ENCODE data around the gene ACLY. TPM values are rescaled to one million over a fixed set of nuclear protein-coding genes. Genes with fewer than 3 reads are reported as not detected.
A peak's percentile ranks its signal among the peaks of the same experiment; 100 is the strongest.

Gene ACLY
- total and polyA plus RNA-seq, 10 of the 15 experiments (the other 5 are each of a cell fraction or from before 2014, with no cell fraction given) = 32.6 to 224 (median 114) TPM

GRCh38 chr17:41835214-41835799 is 83.4 kb downstream of the ACLY start:
- BruUV-seq (replicated peaks) = TSS peak; percentile 64
- RAD21 ChIA-PET (ENCODE audit: unreplicated experiment) = interaction anchor here (0.6 kb wide), 1 partner anchor 29 kb away, joined by 3 read pairs; no protein-coding TSS in a partner anchor
- WGBS (ENCODE audit: insufficient coverage, insufficient replicate concordance, low lambda C conversion rate, missing lambda C conversion rate) = 8% methylated on average over 13 of the region's 13 CpGs

More at GRCh38 chr17:41835214-41835799, 83.4 kb downstream of the ACLY start:
- ChIA-PET CTCF (interaction anchor here (0.7 to 1.7 kb wide), 4 partner anchors 13 to 124 kb away, joined by 3 to 5 read pairs (median 4); partner anchors contain the start of gene P3H4), POLR2A (interaction anchor here (0.6 to 1.9 kb wide), 5 partner anchors 14 to 695 kb away, joined by 3 to 6 read pairs (median 4); partner anchors contain the start of gene KLHL11), SMC1A (ENCODE audit: uncharacterized antibody, unreplicated experiment) (interaction anchor here (0.9 to 2.0 kb wide), 5 partner anchors 8 to 48 kb away, joined by 3 to 4 read pairs (median 3); partner anchors contain the start of gene JUP)
- TF ChIP-seq NFYB (IDR thresholded peaks at IDR 0.05; ENCODE audit: insufficient read depth, low read depth, low read length) (0 out of 2 replicates have a peak, but pooled peaks have one; percentile 30), CHD2 (IDR thresholded peaks at IDR 0.05; ENCODE audit: borderline replicate concordance, low read depth, low read length) (no peak), RUNX3 (IDR thresholded peaks at IDR 0.05; ENCODE audit: low read length) (no peak), CTCF (IDR thresholded peaks at IDR 0.05 in 2 of 3, conservative IDR thresholded peaks at IDR 0.05 in 1 of 3; ENCODE audit: control insufficient read depth in 2 of 3, extremely low read depth in 1 of 3, insufficient read depth in 1 of 3, low read depth in 3 of 3, low read length in 3 of 3) (no peak), FOXK2 (IDR thresholded peaks at IDR 0.05) (no peak), MTA2 (IDR thresholded peaks at IDR 0.05; ENCODE audit: low read depth) (no peak), TARDBP (IDR thresholded peaks at IDR 0.05; ENCODE audit: borderline replicate concordance) (no peak), ATF2 (IDR thresholded peaks at IDR 0.05; ENCODE audit: low read length) (no peak), EGR1 (IDR thresholded peaks at IDR 0.05; ENCODE audit: borderline replicate concordance in 1 of 2, low read depth in 2 of 2, low read length in 2 of 2) (no peak), RELA (IDR thresholded peaks at IDR 0.05; ENCODE audit: borderline replicate concordance, partially characterized antibody) (no peak), BMI1 (IDR thresholded peaks at IDR 0.05; ENCODE audit: borderline replicate concordance) (no peak), NRF1 (conservative IDR thresholded peaks at IDR 0.05; ENCODE audit: low read depth, low read length) (no peak), ZBED1 (IDR thresholded peaks at IDR 0.05; ENCODE audit: borderline replicate concordance) (no peak), SRF (IDR thresholded peaks at IDR 0.05; ENCODE audit: low read depth in 2 of 2, low read length in 2 of 2) (peak; percentile 50 to 67; a peak in 3 of 4 replicates), SPI1 (IDR thresholded peaks at IDR 0.05; ENCODE audit: borderline replicate concordance, insufficient read depth, low read depth, low read length) (peak; percentile 32; the same call in 1 of the 2 replicates), HDGF (IDR thresholded peaks at IDR 0.05) (no peak), STAT3 (IDR thresholded peaks at IDR 0.05; ENCODE audit: low read depth, low read length) (no peak), SMARCA5 (IDR thresholded peaks at IDR 0.05) (no peak), TCF7 (IDR thresholded peaks at IDR 0.05; ENCODE audit: borderline replicate concordance) (no peak)
- Histone ChIP-seq H3K4me1 (ENCODE audit: control insufficient read depth, insufficient read depth, low read length) (peaks cover 9% of the 10 kb centered on the region; the same call in 1 of the 2 replicates), H3K79me2 (ENCODE audit: control insufficient read depth, insufficient read depth, low read length) (peaks cover 2% of the 10 kb centered on the region), H2AFZ (ENCODE audit: control insufficient read depth, low read depth, low read length) (peak overlapping the region; percentile 90), H3K9ac (ENCODE audit: control insufficient read depth, insufficient read depth, low read length) (peak overlapping the region; percentile 89), H3K36me3 (ENCODE audit: control insufficient read depth in 2 of 2, insufficient read depth in 2 of 2, low read length in 1 of 2) (no peaks in the 10 kb centered on the region), H3K27ac (ENCODE audit: control insufficient read depth, insufficient read depth) (peak overlapping the region; percentile 55; the same call in 1 of the 2 replicates), H3K27me3 (replicated peaks in 1 of 2; ENCODE audit: control insufficient read depth in 2 of 2, insufficient read depth in 2 of 2, low read length in 1 of 2) (no peaks in the 10 kb centered on the region), H3K9me3 (replicated peaks; ENCODE audit: control insufficient read depth, insufficient read depth, low read length) (no peaks in the 10 kb centered on the region), H3K4me3 (peak overlapping the region; percentile 92), H4K20me1 (ENCODE audit: control insufficient read depth, insufficient read depth) (no peaks in the 10 kb centered on the region), H3K4me2 (ENCODE audit: control insufficient read depth, insufficient read depth) (peak overlapping the region; percentile 95)
- DNase-seq (ENCODE audit: low read depth, low spot score) (no peak), ATAC-seq (peak; percentile 79), FAIRE-seq (no peak)
- in situ Hi-C loops (cut with MboI) = no loop called here
- intact Hi-C loops (cut with micrococcal nuclease; ENCODE audit: unreplicated experiment) = no loop called here

All from GM12878 (cell line).